ENCODE data around the gene AFTPH. TPM values are rescaled to one million over a fixed set of nuclear protein-coding genes. Genes with fewer than 3 reads are reported as not detected.

AFTPH gene
- total RNA-seq, 1 experiment from 2014 or later, result 17.9 TPM

GRCh38 chr2:64593035-64593655, 69.0 kb downstream of the AFTPH start:
- POLR2A ChIA-PET, result no interaction called here
- no peak overlapping the region for H3K4me3 ChIP-seq (ENCODE audit: low read depth in 2 of 2, low read length in 2 of 2)
- DNase-seq (ENCODE audit: low read depth, low spot score) (no peak), ATAC-seq (no peak)
- no peak overlapping the region for H3K27ac ChIP-seq (ENCODE audit: low read length)
- CTCF ChIA-PET, result no interaction called here
- no peaks in the 10 kb centered on the region for H3K27me3 ChIP-seq (ENCODE audit: control insufficient read depth, insufficient read depth, low read length)
- H3K4me1 ChIP-seq (ENCODE audit: control insufficient read depth, insufficient read depth, low read length), result no peaks in the 10 kb centered on the region
- peaks cover 9% of the 10 kb centered on the region for H3K36me3 ChIP-seq (ENCODE audit: control insufficient read depth, insufficient read depth, low read length)
- in situ Hi-C loops (cut with HindIII; ENCODE audit: low pct_unique_long_range_greater_than_20kb, low sequenced_read_pairs) (no loop called here), intact Hi-C loops (cut with micrococcal nuclease; ENCODE audit: unreplicated experiment) (no loop called here)
- no TSS peak for BruUV-seq (replicated peaks)
- H3K9me3 ChIP-seq (ENCODE audit: control insufficient read depth, insufficient read depth, low read depth, low read length), result no peaks in the 10 kb centered on the region
- TF ChIP-seq TCF7L2 (IDR thresholded peaks at IDR 0.05; ENCODE audit: low read depth, low read length) (no peak), REST (IDR thresholded peaks at IDR 0.05; ENCODE audit: insufficient read depth in 1 of 2, low read depth in 2 of 2, low read length in 1 of 2) (no peak)

- H3K27me3 ChIP-seq (ENCODE audit: control insufficient read depth, insufficient read depth, low read length), result no peaks in the 10 kb centered on the region
- no peak overlapping the region for H3K4me3 ChIP-seq (ENCODE audit: low read depth in 2 of 2, low read length in 2 of 2)
- intact Hi-C loops (cut with micrococcal nuclease; ENCODE audit: unreplicated experiment) (no loop called here), in situ Hi-C loops (cut with HindIII; ENCODE audit: low pct_unique_long_range_greater_than_20kb, low sequenced_read_pairs) (no loop called here)
- ChIA-PET CTCF (interaction anchor here (0.6 to 0.7 kb wide), 3 partner anchors 26 to 266 kb away, joined by 3 to 11 read pairs (median 6); no protein-coding TSS in a partner anchor), POLR2A (no interaction called here)
- H3K27ac ChIP-seq (ENCODE audit: low read length), result no peak overlapping the region
- no peaks in the 10 kb centered on the region for H3K9me3 ChIP-seq (ENCODE audit: control insufficient read depth, insufficient read depth, low read depth, low read length)
- BruUV-seq (replicated peaks), result no TSS peak
- no peak for ATAC-seq
- peaks cover 8% of the 10 kb centered on the region for H3K36me3 ChIP-seq (ENCODE audit: control insufficient read depth, insufficient read depth, low read length)
- no peak for TF ChIP-seq SIN3A (IDR thresholded peaks at IDR 0.05; ENCODE audit: borderline replicate concordance, insufficient read depth, low read depth, low read length)
- no peak for TF ChIP-seq CTCF (IDR thresholded peaks at IDR 0.05)
- TF ChIP-seq POLR2AphosphoS5 (IDR thresholded peaks at IDR 0.05; ENCODE audit: low read depth, low read length), result no peak
- no peak for TF ChIP-seq REST (IDR thresholded peaks at IDR 0.05; ENCODE audit: insufficient read depth in 1 of 2, low read depth in 2 of 2, low read length in 1 of 2)
- TF ChIP-seq TCF7L2 (IDR thresholded peaks at IDR 0.05; ENCODE audit: low read depth, low read length), result no peak
- H3K4me1 ChIP-seq (ENCODE audit: control insufficient read depth, insufficient read depth, low read length), result no peaks in the 10 kb centered on the region
- no peak for DNase-seq (ENCODE audit: low read depth, low spot score)
Observed at GRCh38 chr2:64594226-64594989, 70.3 kb downstream of the AFTPH start.
